Measurements from ENCODE around the gene GLYAT.

- TF ChIP-seq CTCF (IDR thresholded peaks at IDR 0.05), result no peak
- TF ChIP-seq POLR2A (IDR thresholded peaks at IDR 0.05), result no peak
These were observed 10.4 kb upstream of the GLYAT start for GRCh38 chr11:58742140-58742539.
